ENCODE data around the gene ATP2A1. TPM values are rescaled to one million over a fixed set of nuclear protein-coding genes. Genes with fewer than 3 reads are reported as not detected.
A peak's percentile ranks its signal among the peaks of the same experiment; 100 is the strongest.

ATP2A1 gene
- total and polyA plus RNA-seq, 2 of the 13 experiments (the other 11 are each of a cell fraction or from before 2014, with no cell fraction given) = 3.2 to 12.5 TPM

DNA sequence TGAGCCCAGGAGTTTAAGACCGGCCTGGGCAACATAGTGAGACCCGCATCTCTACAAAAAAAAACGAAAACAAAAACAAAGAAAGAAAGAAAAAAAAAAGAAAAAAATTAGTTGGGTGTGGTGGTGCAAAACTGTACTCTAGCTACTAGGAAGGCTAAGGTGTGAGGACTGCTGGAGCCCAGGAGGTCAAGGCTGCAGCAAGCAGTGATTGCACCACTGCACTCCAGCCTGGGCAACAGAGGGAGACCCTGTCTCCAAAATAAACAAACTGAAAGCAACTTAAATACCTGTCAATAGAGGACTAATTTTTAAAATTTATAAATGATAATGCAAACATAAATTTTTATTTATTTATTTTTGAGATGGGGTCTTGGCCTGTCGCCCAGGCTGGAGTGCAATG is 17.3 kb downstream of the ATP2A1 start (continued):
- TF ChIP-seq ZNF850 (CRISPR knock-in tag; conservative IDR thresholded peaks at IDR 0.05) (no peak), HOXA5 (CRISPR knock-in tag; IDR thresholded peaks at IDR 0.05) (no peak), ZNF10 (CRISPR knock-in tag; IDR thresholded peaks at IDR 0.05; ENCODE audit: borderline replicate concordance, low read depth) (no peak), ZNF574 (CRISPR knock-in tag; IDR thresholded peaks at IDR 0.05) (peak; percentile 57; the same call in 1 of the 2 replicates), RAD21 (CRISPR knock-in tag; IDR thresholded peaks at IDR 0.05) (0 out of 2 replicates have a peak, but pooled peaks have one; percentile 14), ZNF121 (CRISPR knock-in tag; IDR thresholded peaks at IDR 0.05) (peak; percentile 98), MBD4 (IDR thresholded peaks at IDR 0.05; ENCODE audit: borderline replicate concordance, low read length) (no peak), CEBPB (IDR thresholded peaks at IDR 0.05; ENCODE audit: borderline replicate concordance, low read depth, low read length) (peak; percentile 77; the same call in 1 of the 2 replicates), HDAC2 (CRISPR knock-in tag; IDR thresholded peaks at IDR 0.05) (0 out of 2 replicates have a peak, but pooled peaks have one; percentile 17), NR2F6 (IDR thresholded peaks at IDR 0.05) (peak; percentile 79), NR2F6 (CRISPR knock-in tag; IDR thresholded peaks at IDR 0.05) (peak; percentile 87), NRL (CRISPR knock-in tag; IDR thresholded peaks at IDR 0.05; ENCODE audit: borderline replicate concordance) (no peak), GFI1 (CRISPR knock-in tag; IDR thresholded peaks at IDR 0.05; ENCODE audit: borderline replicate concordance) (peak; percentile 63; the same call in 1 of the 2 replicates), ZNF432 (CRISPR knock-in tag; IDR thresholded peaks at IDR 0.05; ENCODE audit: borderline replicate concordance) (no peak), NR2F2 (IDR thresholded peaks at IDR 0.05; ENCODE audit: borderline replicate concordance, low read depth) (no peak)
- TF ChIP-seq, protein P1, sequence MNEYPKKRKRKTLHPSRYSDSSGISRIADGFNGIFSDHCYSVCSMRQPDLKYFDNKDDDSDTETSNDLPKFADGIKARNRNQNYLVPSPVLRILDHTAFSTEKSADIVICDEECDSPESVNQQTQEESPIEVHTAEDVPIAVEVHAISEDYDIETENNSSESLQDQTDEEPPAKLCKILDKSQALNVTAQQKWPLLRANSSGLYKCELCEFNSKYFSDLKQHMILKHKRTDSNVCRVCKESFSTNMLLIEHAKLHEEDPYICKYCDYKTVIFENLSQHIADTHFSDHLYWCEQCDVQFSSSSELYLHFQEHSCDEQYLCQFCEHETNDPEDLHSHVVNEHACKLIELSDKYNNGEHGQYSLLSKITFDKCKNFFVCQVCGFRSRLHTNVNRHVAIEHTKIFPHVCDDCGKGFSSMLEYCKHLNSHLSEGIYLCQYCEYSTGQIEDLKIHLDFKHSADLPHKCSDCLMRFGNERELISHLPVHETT (CRISPR knock-in tag; conservative IDR thresholded peaks at IDR 0.05) = no peak
- TF ChIP-seq, protein P2, sequence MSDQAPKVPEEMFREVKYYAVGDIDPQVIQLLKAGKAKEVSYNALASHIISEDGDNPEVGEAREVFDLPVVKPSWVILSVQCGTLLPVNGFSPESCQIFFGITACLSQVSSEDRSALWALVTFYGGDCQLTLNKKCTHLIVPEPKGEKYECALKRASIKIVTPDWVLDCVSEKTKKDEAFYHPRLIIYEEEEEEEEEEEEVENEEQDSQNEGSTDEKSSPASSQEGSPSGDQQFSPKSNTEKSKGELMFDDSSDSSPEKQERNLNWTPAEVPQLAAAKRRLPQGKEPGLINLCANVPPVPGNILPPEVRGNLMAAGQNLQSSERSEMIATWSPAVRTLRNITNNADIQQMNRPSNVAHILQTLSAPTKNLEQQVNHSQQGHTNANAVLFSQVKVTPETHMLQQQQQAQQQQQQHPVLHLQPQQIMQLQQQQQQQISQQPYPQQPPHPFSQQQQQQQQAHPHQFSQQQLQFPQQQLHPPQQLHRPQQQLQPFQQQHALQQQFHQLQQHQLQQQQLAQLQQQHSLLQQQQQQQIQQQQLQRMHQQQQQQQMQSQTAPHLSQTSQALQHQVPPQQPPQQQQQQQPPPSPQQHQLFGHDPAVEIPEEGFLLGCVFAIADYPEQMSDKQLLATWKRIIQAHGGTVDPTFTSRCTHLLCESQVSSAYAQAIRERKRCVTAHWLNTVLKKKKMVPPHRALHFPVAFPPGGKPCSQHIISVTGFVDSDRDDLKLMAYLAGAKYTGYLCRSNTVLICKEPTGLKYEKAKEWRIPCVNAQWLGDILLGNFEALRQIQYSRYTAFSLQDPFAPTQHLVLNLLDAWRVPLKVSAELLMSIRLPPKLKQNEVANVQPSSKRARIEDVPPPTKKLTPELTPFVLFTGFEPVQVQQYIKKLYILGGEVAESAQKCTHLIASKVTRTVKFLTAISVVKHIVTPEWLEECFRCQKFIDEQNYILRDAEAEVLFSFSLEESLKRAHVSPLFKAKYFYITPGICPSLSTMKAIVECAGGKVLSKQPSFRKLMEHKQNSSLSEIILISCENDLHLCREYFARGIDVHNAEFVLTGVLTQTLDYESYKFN (CRISPR knock-in tag; conservative IDR thresholded peaks at IDR 0.05) = 0 out of 2 replicates have a peak, but pooled peaks have one; percentile 42
- TF ChIP-seq, protein P3, sequence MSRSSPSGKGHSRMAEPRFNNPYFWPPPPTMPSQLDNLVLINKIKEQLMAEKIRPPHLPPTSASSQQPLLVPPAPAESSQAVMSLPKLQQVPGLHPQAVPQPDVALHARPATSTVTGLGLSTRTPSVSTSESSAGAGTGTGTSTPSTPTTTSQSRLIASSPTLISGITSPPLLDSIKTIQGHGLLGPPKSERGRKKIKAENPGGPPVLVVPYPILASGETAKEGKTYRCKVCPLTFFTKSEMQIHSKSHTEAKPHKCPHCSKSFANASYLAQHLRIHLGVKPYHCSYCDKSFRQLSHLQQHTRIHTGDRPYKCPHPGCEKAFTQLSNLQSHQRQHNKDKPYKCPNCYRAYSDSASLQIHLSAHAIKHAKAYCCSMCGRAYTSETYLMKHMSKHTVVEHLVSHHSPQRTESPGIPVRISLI (CRISPR knock-in tag; IDR thresholded peaks at IDR 0.05; ENCODE audit: borderline replicate concordance) = peak; percentile 25; the same call in 1 of the 2 replicates
- TF ChIP-seq, protein P4, sequence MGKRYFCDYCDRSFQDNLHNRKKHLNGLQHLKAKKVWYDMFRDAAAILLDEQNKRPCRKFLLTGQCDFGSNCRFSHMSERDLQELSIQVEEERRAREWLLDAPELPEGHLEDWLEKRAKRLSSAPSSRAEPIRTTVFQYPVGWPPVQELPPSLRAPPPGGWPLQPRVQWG (CRISPR knock-in tag; IDR thresholded peaks at IDR 0.05; ENCODE audit: borderline replicate concordance, low read depth) = no peak

All from HepG2 (cell line).